ENCODE measurements around the gene SELENOV. TPM values are rescaled to one million over a fixed set of nuclear protein-coding genes. Genes with fewer than 3 reads are reported as not detected.
A peak's percentile ranks its signal among the peaks of the same experiment; 100 is the strongest.

Gene SELENOV
- total and polyA plus RNA-seq, 2 donors (not counting 1 experiment from before 2014, with no cell fraction given): not detected

DNA sequence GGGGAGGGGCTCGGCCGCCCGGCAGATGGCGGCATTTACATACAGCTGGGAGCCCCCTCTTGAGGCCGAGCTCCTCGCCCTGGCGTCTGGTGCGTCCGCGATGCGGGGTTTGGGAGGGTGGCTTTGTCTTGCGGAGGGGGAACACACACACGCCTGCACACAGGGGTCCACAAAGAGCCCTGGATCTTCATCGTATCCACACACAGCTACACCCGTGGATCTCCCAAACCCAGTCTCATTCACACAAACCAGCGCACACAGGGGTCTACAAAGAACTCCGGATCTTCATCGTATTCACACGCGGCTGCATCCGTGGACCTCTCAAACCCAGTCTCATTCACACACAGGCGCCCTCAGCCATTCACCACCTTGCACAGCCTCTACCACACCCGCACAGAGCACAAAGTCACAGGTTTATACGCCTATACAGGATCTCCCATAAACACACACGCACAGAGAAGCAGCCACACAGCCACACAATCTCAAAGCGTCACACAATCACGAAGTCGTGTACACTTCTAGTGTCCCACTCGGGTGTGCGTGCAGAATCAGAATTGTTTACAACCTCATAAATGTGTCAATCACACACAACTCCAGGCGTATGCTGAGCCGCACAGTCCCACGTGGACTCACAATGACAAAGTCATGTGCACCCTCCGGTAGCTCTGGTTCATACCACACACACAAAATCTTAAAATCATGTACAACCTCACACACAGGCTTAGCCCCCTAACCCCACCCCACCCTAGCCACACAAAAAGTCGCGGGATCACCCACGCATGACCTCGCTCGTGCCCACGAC is 16.7 kb upstream of the SELENOV start:
- Histone ChIP-seq H3K27ac (ENCODE audit: insufficient read depth, low read length) (no peak overlapping the region), H3K4me3 (replicated peaks in 1 of 4; ENCODE audit: control extremely low read depth in 1 of 4, insufficient read depth in 1 of 4, low read depth in 3 of 4, low read length in 4 of 4) (peak overlapping the region in 2 of 4 experiments; percentile 30 to 46), H4K20me1 (ENCODE audit: control insufficient read depth, extremely low read depth, insufficient read depth, low read length) (no peaks in the 10 kb centered on the region), H3K9me3 (ENCODE audit: control insufficient read depth, insufficient read depth, low read depth, low read length) (no peaks in the 10 kb centered on the region), H3K27me3 (ENCODE audit: control insufficient read depth, insufficient read depth, low read length) (peaks cover 24% of the 10 kb centered on the region), H3K36me3 (ENCODE audit: control insufficient read depth, insufficient read depth, low read length) (no peaks in the 10 kb centered on the region), H3K4me2 (ENCODE audit: extremely low read depth, insufficient read depth, low read length) (peak overlapping the region; percentile 79), H2AFZ (ENCODE audit: low read length) (peak overlapping the region; percentile 29), H3K4me1 (ENCODE audit: control insufficient read depth, extremely low read depth, insufficient read depth, low read length) (no peaks in the 10 kb centered on the region), H3K79me2 (ENCODE audit: control insufficient read depth, insufficient read depth, low read length) (no peaks in the 10 kb centered on the region), H3K9ac (ENCODE audit: insufficient read depth, low read length) (no peak overlapping the region)
- DNase-seq (ENCODE audit: low read depth in 2 of 2): peak; percentile 24 to 43
- TF ChIP-seq EZH2 (IDR thresholded peaks at IDR 0.05; ENCODE audit: low read length, missing control alignments): peak; percentile 93
- TF ChIP-seq, protein P1, sequence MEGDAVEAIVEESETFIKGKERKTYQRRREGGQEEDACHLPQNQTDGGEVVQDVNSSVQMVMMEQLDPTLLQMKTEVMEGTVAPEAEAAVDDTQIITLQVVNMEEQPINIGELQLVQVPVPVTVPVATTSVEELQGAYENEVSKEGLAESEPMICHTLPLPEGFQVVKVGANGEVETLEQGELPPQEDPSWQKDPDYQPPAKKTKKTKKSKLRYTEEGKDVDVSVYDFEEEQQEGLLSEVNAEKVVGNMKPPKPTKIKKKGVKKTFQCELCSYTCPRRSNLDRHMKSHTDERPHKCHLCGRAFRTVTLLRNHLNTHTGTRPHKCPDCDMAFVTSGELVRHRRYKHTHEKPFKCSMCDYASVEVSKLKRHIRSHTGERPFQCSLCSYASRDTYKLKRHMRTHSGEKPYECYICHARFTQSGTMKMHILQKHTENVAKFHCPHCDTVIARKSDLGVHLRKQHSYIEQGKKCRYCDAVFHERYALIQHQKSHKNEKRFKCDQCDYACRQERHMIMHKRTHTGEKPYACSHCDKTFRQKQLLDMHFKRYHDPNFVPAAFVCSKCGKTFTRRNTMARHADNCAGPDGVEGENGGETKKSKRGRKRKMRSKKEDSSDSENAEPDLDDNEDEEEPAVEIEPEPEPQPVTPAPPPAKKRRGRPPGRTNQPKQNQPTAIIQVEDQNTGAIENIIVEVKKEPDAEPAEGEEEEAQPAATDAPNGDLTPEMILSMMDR (conservative IDR thresholded peaks at IDR 0.05 in 1 of 2, IDR thresholded peaks at IDR 0.05 in 1 of 2; ENCODE audit: low read depth in 1 of 2, low read length in 2 of 2): peak; percentile 25 to 42

DNA sequence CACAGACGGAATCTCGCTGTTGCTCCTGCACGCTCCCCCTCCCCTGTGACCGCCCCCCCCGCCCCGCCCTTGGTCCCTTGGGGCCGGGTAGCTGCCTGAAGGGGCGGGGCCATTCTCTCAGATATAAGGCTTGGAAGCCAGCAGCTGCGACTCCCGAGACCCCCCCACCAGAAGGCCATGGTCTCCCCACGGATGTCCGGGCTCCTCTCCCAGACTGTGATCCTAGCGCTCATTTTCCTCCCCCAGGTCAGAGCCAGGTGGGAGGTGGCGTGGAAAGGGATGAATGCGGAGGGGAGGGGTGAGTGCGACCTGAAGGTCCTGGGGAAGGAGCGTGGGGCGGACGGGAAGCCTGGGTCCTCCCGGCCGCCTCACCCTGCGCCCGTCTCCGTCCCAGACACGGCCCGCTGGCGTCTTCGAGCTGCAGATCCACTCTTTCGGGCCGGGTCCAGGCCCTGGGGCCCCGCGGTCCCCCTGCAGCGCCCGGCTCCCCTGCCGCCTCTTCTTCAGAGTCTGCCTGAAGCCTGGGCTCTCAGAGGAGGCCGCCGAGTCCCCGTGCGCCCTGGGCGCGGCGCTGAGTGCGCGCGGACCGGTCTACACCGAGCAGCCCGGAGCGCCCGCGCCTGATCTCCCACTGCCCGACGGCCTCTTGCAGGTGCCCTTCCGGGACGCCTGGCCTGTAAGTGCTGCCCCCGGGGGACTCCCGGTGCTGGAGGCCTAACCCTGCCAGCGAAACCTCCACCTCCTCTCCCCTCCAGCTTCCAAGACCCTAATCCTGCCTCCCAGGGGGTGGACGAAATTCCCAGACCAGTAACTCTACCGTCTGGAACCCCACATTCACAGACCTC is 15.9 kb upstream of the SELENOV start, which contains the start of gene DLL3:
DLL3 (plus strand) TSS at position 150 of the 845 bp plus-strand sequence; CDS start at position 178, 28 bp downstream.
- Histone ChIP-seq H4K20me1 (ENCODE audit: control insufficient read depth, extremely low read depth, insufficient read depth, low read length) (no peaks in the 10 kb centered on the region), H3K4me3 (replicated peaks in 1 of 4; ENCODE audit: control extremely low read depth in 1 of 4, insufficient read depth in 1 of 4, low read depth in 3 of 4, low read length in 4 of 4) (peak within 1 kb of the TSS in 2 of 4 experiments; percentile 30 to 46), H3K9me3 (ENCODE audit: control insufficient read depth, insufficient read depth, low read depth, low read length) (no peaks in the 10 kb centered on the region), H2AFZ (ENCODE audit: low read length) (peak within 1 kb of the TSS; percentile 29), H3K27me3 (ENCODE audit: control insufficient read depth, insufficient read depth, low read length) (peaks cover 24% of the 10 kb centered on the region), H3K36me3 (ENCODE audit: control insufficient read depth, insufficient read depth, low read length) (no peaks in the 10 kb centered on the region), H3K4me2 (ENCODE audit: extremely low read depth, insufficient read depth, low read length) (peak within 1 kb of the TSS; percentile 79), H3K79me2 (ENCODE audit: control insufficient read depth, insufficient read depth, low read length) (no peaks in the 10 kb centered on the region), H3K27ac (ENCODE audit: insufficient read depth, low read length) (no peak within 1 kb of the TSS), H3K9ac (ENCODE audit: insufficient read depth, low read length) (no peak within 1 kb of the TSS), H3K4me1 (ENCODE audit: control insufficient read depth, extremely low read depth, insufficient read depth, low read length) (no peaks in the 10 kb centered on the region)
- TF ChIP-seq, protein P1 (conservative IDR thresholded peaks at IDR 0.05 in 1 of 2, IDR thresholded peaks at IDR 0.05 in 1 of 2; ENCODE audit: low read depth in 1 of 2, low read length in 2 of 2): no peak
- TF ChIP-seq EZH2 (IDR thresholded peaks at IDR 0.05; ENCODE audit: low read length, missing control alignments): peak; percentile 14
- DNase-seq (ENCODE audit: low read depth in 2 of 2): peak in 1 of 2 donors; percentile 16

DNA sequence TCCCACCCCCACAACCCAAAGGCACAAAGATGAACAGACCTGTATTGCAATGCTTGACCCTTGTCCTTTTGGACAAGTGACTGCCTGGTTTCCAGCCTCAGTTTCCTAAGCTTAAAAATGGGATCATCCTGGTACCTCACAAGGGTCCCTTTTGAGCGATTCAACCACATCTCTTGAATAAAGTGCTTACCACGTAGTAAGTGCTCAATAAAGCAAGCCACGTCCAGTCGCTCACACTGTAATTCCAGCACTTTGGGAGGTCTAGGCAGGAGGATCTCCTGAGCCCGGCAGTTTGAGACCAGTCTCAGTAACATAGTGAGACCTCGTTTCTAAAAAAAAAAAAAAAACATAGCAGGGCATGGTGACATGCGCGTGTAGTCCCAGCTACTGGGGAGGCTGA is 15.0 kb upstream of the SELENOV start:
- no peak for TF ChIP-seq EZH2 (IDR thresholded peaks at IDR 0.05; ENCODE audit: low read length, missing control alignments)
- TF ChIP-seq, protein P1 (conservative IDR thresholded peaks at IDR 0.05 in 1 of 2, IDR thresholded peaks at IDR 0.05 in 1 of 2; ENCODE audit: low read depth in 1 of 2, low read length in 2 of 2): no peak
- H3K27me3 ChIP-seq (ENCODE audit: control insufficient read depth, insufficient read depth, low read length): peaks cover 27% of the 10 kb centered on the region
- no peak for DNase-seq (ENCODE audit: low read depth in 2 of 2)

More for the DNA sequence above, 15.0 kb upstream of the SELENOV start:
- Histone ChIP-seq H3K36me3 (ENCODE audit: control insufficient read depth, insufficient read depth, low read length) (no peaks in the 10 kb centered on the region), H3K79me2 (ENCODE audit: control insufficient read depth, insufficient read depth, low read length) (no peaks in the 10 kb centered on the region), H3K4me2 (ENCODE audit: extremely low read depth, insufficient read depth, low read length) (no peak overlapping the region), H4K20me1 (ENCODE audit: control insufficient read depth, extremely low read depth, insufficient read depth, low read length) (no peaks in the 10 kb centered on the region), H3K4me1 (ENCODE audit: control insufficient read depth, extremely low read depth, insufficient read depth, low read length) (no peaks in the 10 kb centered on the region), H3K9ac (ENCODE audit: insufficient read depth, low read length) (no peak overlapping the region), H3K27ac (ENCODE audit: insufficient read depth, low read length) (no peak overlapping the region), H2AFZ (ENCODE audit: low read length) (no peak overlapping the region), H3K9me3 (ENCODE audit: control insufficient read depth, insufficient read depth, low read depth, low read length) (no peaks in the 10 kb centered on the region), H3K4me3 (replicated peaks in 1 of 4; ENCODE audit: control extremely low read depth in 1 of 4, insufficient read depth in 1 of 4, low read depth in 3 of 4, low read length in 4 of 4) (no peak overlapping the region)

Data from fibroblast of lung (primary cell).